A549 (cell line): ENCODE measurements around the gene PIANP.

Source experiments
- POLR2A ChIP-seq: IDR thresholded peaks from 2 replicates; pipeline ENCODE4 v1.6.1; 2012; ENCODE audit warnings: mild to moderate bottlenecking, low read length
- TF ChIP-seq, protein P1 (sequence below): fragments of >200 bp; sonication (Bioruptor Twin); formaldehyde crosslinking; IDR thresholded peaks from 3 replicates; pipeline ENCODE4 v1.5.1; 2016
- TF ChIP-seq, protein P2 (sequence below): fragments of 150-350 bp; IDR thresholded peaks from 2 replicates; pipeline ENCODE4 v1.6.1; 2014; ENCODE audit warnings: low read depth, mild to moderate bottlenecking, low read length
- TF ChIP-seq, protein P3 (sequence below): fragments of 450-650 bp; IDR thresholded peaks from 2 replicates; pipeline ENCODE4 v1.6.1; 2014; ENCODE audit warnings: antibody characterized with exemption
- TF ChIP-seq, protein P4 (sequence below): fragments of 250-450 bp; sonication (Bioruptor Pico); IDR thresholded peaks from 2 replicates; pipeline ENCODE4 v1.5.0; 2021; ENCODE audit warnings: mild to moderate bottlenecking, moderate library complexity, borderline replicate concordance

DNA sequence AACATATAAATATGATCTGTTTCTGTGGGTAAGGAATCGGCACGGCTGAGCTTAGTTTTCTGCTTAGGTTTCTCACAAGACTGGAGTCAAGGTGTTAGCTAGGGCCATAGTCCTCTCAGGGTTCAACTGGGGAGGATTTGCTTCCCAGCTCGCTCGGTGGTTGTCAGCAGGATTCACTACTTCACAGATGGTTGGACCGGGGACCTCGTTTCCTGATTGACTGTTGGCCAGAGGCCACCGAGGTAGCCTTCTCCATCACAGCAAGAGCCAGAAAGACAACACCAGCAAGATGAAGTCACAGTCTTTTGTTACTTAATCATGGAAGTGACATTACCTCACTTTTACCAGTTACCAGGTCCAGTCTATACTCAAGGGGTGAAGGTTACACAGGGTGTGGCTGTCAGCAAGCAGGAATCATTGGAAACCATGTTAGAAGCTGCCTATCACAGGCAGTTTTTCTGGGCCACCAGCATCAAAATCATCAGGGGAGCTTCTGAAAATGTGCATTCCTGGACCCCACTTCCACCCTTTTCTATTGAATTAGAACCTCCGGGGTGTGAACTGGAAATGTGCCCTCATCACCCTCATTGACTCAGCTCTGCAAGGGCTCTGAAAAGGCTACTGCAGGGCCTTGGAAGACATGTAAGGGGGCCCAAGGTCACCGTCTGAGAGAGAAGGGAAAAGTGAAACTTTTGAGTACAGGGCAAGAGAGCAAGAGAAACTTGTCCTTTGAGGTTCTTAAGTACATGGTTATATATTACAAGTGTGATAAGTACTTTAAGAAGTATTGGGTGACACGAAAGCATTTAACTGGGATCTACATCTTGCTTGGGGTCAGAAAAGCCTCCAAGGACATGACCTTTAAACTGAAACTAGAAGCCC is 34.1 kb upstream of the PIANP start:
- TF ChIP-seq, protein P1, sequence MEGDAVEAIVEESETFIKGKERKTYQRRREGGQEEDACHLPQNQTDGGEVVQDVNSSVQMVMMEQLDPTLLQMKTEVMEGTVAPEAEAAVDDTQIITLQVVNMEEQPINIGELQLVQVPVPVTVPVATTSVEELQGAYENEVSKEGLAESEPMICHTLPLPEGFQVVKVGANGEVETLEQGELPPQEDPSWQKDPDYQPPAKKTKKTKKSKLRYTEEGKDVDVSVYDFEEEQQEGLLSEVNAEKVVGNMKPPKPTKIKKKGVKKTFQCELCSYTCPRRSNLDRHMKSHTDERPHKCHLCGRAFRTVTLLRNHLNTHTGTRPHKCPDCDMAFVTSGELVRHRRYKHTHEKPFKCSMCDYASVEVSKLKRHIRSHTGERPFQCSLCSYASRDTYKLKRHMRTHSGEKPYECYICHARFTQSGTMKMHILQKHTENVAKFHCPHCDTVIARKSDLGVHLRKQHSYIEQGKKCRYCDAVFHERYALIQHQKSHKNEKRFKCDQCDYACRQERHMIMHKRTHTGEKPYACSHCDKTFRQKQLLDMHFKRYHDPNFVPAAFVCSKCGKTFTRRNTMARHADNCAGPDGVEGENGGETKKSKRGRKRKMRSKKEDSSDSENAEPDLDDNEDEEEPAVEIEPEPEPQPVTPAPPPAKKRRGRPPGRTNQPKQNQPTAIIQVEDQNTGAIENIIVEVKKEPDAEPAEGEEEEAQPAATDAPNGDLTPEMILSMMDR = no peak
- TF ChIP-seq, protein P2, sequence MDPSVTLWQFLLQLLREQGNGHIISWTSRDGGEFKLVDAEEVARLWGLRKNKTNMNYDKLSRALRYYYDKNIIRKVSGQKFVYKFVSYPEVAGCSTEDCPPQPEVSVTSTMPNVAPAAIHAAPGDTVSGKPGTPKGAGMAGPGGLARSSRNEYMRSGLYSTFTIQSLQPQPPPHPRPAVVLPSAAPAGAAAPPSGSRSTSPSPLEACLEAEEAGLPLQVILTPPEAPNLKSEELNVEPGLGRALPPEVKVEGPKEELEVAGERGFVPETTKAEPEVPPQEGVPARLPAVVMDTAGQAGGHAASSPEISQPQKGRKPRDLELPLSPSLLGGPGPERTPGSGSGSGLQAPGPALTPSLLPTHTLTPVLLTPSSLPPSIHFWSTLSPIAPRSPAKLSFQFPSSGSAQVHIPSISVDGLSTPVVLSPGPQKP = no peak
- TF ChIP-seq, protein P3, sequence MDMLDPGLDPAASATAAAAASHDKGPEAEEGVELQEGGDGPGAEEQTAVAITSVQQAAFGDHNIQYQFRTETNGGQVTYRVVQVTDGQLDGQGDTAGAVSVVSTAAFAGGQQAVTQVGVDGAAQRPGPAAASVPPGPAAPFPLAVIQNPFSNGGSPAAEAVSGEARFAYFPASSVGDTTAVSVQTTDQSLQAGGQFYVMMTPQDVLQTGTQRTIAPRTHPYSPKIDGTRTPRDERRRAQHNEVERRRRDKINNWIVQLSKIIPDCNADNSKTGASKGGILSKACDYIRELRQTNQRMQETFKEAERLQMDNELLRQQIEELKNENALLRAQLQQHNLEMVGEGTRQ = no peak
- no peak for TF ChIP-seq POLR2A
- TF ChIP-seq, protein P4, sequence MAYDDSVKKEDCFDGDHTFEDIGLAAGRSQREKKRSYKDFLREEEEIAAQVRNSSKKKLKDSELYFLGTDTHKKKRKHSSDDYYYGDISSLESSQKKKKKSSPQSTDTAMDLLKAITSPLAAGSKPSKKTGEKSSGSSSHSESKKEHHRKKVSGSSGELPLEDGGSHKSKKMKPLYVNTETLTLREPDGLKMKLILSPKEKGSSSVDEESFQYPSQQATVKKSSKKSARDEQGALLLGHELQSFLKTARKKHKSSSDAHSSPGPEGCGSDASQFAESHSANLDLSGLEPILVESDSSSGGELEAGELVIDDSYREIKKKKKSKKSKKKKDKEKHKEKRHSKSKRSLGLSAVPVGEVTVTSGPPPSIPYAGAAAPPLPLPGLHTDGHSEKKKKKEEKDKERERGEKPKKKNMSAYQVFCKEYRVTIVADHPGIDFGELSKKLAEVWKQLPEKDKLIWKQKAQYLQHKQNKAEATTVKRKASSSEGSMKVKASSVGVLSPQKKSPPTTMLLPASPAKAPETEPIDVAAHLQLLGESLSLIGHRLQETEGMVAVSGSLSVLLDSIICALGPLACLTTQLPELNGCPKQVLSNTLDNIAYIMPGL = no peak
